Forelimb muscle (tissue), 1 donor: ENCODE measurements around the gene NT5E. TPM values are rescaled to one million over a fixed set of nuclear protein-coding genes. Genes with fewer than 3 reads are reported as not detected.
"Not testable (repeated sequence)": the region's sequence is repeated elsewhere in the genome, so short reads cannot be mapped to it uniquely, and the experiment has no call there.

ENCODE experiments used
- DNase-seq: peaks from one replicate; pipeline ENCODE4 v3.0.0-alpha.2; 2013; ENCODE audit warnings: low read depth
- polyA plus RNA-seq: library from polyadenylated mRNA; unstranded; fragments of 120-200 nt; gene quantifications from one replicate; pipeline ENCODE4 v1.2.1, GENCODE V29; 2013; ENCODE audit not compliant: insufficient read length

Gene NT5E
- polyA plus RNA-seq, 1 donor: 20.8 TPM

DNA sequence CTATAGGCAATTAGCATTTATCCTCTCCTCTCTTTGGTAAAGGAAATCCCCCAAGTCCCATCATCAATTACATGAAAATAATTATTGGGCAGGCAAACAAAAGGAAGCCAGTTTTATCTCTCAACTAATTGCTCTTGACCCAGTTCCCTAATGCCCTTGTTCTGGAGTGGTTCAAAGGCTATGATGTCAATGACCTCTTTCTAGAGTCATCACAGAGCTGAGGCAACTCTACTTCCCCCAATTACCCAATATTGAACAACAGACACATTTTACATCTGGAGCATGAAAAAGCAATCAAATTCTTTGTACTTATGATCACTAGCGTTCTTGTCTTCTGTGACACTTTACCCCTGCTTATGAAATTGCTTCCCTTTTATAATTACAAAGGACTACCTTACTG lies 43.5 kb downstream of the NT5E start:
- DNase-seq: no peak

DNA sequence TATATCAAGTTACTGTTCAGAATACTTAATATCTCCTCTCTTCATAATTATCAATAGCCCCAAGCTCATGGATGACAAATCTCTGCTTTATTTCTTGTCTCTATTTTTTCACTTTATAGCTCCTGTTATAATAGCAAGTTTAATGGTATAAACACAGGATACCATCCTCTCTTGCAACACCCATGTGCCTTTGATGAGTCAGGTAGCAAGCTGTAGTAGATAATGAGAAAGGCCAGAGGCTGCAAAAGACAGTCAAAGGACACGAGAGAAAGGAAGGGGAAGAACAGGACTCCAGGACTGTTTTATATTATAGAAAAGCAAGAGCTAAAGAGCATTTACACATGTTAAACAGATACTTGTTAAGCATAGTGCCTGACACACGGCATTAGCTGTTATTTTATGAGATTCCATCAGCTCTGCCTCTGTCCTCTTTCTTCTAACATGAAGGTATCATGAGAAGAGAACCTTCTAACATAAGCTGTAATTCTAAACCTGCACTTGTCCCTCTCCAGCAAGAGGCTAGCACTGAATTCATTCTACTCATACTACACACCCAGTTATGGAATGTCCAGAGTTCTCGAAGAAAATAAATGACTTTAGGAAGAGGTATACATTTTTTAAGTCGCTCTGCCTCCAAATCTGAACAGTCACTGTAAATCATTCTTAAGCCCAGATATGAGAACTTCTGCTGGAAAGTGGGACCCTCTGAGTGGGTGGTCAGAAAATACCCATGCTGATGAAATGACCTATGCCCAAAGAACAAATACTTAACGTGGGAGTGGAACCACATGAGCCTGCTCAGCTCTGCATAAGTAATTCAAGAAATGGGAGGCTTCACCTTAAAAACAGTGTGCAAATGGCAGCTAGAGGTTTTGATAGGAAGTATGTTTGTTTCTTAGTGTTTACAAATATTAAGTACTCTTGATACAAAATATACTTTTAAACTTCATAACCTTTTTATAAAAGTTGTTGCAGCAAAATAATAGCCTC lies 45.0 kb downstream of the NT5E start:
- DNase-seq: no peak

DNA sequence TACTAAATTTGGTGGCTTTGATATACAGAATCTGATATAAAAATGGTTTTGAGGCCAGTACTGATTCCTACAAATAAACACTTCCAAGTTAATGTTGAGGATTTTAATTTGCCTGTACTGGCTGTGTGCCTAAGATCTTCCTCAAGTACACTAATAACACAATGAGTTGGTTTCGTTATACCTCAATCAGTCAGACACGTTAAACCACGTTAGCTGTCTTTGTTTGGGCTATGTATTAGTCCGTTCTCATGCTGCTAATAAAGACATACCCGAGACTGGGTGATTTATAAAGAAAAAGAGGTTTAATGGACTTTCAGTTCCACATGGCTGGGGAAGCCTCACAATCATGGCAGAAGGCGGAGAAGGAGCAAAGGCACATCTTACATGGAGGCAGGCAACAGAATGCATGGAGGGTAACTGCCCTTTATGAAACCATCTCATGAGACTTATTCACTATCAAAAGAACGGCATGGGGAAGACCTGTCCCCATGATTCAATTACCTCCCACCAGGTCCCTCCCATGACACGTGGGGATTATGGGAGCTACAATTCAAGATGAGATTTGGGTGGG lies 46.2 kb downstream of the NT5E start:
- DNase-seq: no peak

DNA sequence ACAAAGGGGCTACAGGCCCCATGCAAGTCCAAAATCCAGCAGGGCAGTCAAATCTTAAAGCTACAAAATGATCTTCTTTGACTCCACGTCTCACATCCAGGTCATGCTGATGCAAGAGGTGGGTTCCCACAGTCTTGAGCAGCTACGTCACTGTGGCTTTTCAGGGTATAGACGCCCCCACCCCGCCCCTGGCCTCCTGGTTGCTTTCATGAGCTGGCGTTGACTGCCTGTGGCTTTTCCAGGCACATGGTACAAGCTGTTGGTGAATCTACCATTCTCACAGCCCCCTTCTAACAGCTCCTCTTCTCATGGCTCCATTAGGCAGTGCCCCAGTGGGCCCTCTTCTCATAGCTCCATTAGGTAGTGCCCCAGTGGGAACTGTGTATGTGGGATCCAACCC lies 47.0 kb downstream of the NT5E start:
- DNase-seq: no peak

DNA sequence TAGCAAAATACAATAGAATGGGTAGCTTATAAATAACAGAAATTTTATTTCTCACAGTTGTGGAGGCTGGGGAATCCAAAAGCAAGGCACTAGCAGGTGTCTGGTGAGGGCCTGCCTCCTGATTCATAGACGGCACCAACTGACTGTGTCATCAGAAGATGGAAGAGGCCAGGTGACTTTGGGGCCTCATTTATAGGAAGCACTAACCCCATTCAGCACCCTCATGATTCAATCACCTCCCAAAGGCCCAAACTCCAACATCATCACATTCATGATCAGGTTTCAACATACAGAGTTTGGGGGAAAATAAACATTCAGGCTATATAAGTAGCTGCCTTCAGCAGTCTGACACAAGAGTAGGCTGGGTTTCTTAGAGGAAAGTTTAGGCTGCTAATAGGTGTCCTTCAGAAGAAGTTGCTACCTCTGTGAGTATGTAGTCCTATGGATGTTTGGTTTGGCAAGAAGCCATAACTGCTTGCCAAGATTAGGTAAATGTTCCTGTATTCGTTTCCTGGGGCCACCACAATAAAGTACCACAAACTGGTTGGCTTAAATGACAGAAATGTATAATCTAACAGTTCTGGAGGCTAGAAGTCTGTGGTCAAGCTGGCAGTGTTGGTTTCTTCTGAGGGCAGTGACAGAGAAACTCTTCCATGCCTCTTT lies 48.8 kb downstream of the NT5E start:
- no peak for DNase-seq

- no peak for DNase-seq
Measured at GRCh38 chr6:85506441-85507093, 56.7 kb downstream of the NT5E start.

GRCh38 chr6:85516168-85516567 lies 66.3 kb downstream of the NT5E start:
- DNase-seq: no peak

DNA sequence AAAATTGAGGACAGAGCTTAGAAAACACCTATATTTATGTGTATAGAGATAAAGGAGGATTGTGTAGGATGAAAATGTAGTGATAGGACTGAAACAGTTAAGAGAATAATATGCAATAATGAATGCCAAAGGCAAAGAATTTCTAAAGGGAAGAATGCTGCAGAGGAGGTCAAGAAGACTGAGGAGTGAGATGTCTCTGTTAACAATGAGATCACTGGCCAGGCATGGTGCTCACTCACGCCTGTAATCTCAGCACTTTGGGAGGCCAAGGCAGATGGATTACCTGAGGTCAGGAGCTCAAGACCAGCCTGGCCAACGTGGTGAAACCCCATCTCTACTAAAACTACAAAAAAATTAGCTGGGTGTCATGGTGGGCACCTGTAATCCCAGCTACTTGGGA lies 74.4 kb downstream of the NT5E start:
- not testable (repeated sequence) for DNase-seq

GRCh38 chr6:85537055-85537494 lies 87.2 kb downstream of the NT5E start:
- no peak for DNase-seq

DNA sequence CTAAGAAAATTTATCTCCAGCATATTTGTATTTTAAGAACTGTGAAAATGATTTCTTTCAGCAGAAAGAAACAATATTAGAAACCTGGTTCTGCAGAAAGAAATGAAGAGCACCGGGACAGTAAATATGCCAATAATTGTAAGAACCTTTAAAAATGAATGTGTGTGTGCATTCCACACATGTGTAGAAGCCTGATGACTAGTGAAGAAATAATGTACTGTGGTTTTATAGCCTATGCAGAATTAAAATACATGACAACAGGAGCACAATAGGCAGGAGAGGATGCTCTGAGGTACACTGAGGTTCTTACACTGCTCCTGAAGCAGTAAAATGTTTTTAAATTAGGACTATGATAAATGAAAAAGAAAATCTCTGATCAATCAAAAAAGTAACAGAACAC lies 94.9 kb downstream of the NT5E start:
- no peak for DNase-seq

Other genes with a start within 250 kb of the NT5E start
- 42.9 TPM for gene SNX14, start 143.8 kb downstream of the NT5E start, polyA plus RNA-seq
- gene SYNCRIP, start 192.8 kb downstream of the NT5E start, polyA plus RNA-seq: 88.0 TPM